ENCODE data around the gene GMPS. TPM values are rescaled to one million over a fixed set of nuclear protein-coding genes. Genes with fewer than 3 reads are reported as not detected.

Gene GMPS
- total and polyA plus RNA-seq, 2 of the 13 experiments (the other 11 are each of a cell fraction or from before 2014, with no cell fraction given): 29.6 to 85.5 TPM

DNA sequence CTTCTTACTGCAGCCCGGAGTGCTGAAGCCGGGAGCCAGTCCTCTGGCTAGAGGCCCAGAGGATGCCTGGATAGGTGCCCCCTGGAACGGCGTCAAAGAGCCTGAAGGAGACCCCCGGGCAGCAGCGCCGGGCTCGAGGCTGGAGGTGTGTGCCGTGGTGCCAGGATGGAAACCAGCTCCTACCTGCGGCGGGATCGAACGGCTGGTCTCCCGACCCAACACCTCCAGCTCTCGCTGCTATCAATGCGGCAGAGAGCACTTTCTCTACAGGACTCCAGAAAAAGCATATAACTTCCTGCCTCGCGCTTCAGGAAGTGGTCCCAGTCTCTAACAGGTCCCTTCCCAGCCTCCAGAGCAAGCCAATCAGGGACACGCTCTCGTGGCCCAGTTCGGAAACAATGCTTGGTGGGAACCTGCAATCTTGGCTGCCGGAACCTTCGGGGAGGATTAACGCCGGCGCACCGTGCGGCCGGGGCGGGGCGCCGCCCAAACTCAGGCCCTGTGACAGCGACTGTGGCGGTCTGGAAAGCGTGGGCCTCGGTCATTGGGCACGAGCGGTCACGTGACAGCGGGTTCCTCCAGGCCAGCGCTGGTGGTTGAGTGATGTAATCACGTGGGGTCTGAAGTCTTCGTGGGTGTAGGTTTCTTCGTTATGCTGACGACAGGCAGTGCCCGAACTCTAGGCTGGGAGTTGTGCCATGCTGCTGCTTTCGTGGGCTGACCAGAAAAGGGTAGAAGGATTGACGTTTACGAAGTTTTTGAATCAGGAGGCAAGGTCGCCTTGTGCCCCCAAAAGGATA lies 16.1 kb upstream of the GMPS start, which contains the start of gene SLC33A1 (continued):
- TF ChIP-seq, protein P1, sequence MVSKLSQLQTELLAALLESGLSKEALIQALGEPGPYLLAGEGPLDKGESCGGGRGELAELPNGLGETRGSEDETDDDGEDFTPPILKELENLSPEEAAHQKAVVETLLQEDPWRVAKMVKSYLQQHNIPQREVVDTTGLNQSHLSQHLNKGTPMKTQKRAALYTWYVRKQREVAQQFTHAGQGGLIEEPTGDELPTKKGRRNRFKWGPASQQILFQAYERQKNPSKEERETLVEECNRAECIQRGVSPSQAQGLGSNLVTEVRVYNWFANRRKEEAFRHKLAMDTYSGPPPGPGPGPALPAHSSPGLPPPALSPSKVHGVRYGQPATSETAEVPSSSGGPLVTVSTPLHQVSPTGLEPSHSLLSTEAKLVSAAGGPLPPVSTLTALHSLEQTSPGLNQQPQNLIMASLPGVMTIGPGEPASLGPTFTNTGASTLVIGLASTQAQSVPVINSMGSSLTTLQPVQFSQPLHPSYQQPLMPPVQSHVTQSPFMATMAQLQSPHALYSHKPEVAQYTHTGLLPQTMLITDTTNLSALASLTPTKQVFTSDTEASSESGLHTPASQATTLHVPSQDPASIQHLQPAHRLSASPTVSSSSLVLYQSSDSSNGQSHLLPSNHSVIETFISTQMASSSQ (IDR thresholded peaks at IDR 0.05; ENCODE audit: low read depth): 0 out of 2 replicates have a peak, but pooled peaks have one; percentile 35
- TF ChIP-seq, protein P1 (CRISPR knock-in tag; IDR thresholded peaks at IDR 0.05; ENCODE audit: borderline replicate concordance): peak; percentile 82
- peak; percentile 99 for TF ChIP-seq YEATS2 (CRISPR knock-in tag; IDR thresholded peaks at IDR 0.05; ENCODE audit: borderline replicate concordance)
- peak; percentile 66 for TF ChIP-seq RARA (CRISPR knock-in tag; IDR thresholded peaks at IDR 0.05)
- TF ChIP-seq PHF20 (CRISPR knock-in tag; IDR thresholded peaks at IDR 0.05): peak; percentile 98
- TF ChIP-seq ZNF615 (CRISPR knock-in tag; IDR thresholded peaks at IDR 0.05; ENCODE audit: borderline replicate concordance): no peak; the same call in 1 of the 2 replicates
- no peak for TF ChIP-seq ZNF337 (CRISPR knock-in tag; IDR thresholded peaks at IDR 0.05; ENCODE audit: borderline replicate concordance, low read depth)
- peak; percentile 94 for TF ChIP-seq ZNF605 (CRISPR knock-in tag; IDR thresholded peaks at IDR 0.05)
- TF ChIP-seq CCAR2 (optimal IDR thresholded peaks at IDR 0.05; ENCODE audit: low read depth, low read length): peak; percentile 96
- peak; percentile 92 for TF ChIP-seq KAT7 (CRISPR knock-in tag; IDR thresholded peaks at IDR 0.05; ENCODE audit: borderline replicate concordance)
- TF ChIP-seq ZFP36 (IDR thresholded peaks at IDR 0.05; ENCODE audit: borderline replicate concordance, low read depth, low read length, partially characterized antibody): no peak
- no peak for TF ChIP-seq U2AF2 (IDR thresholded peaks at IDR 0.05; ENCODE audit: low read depth, low read length)
- peak; percentile 35; the same call in 1 of the 2 replicates for TF ChIP-seq ZNF569 (CRISPR knock-in tag; IDR thresholded peaks at IDR 0.05; ENCODE audit: borderline replicate concordance)
- TF ChIP-seq, protein P2, sequence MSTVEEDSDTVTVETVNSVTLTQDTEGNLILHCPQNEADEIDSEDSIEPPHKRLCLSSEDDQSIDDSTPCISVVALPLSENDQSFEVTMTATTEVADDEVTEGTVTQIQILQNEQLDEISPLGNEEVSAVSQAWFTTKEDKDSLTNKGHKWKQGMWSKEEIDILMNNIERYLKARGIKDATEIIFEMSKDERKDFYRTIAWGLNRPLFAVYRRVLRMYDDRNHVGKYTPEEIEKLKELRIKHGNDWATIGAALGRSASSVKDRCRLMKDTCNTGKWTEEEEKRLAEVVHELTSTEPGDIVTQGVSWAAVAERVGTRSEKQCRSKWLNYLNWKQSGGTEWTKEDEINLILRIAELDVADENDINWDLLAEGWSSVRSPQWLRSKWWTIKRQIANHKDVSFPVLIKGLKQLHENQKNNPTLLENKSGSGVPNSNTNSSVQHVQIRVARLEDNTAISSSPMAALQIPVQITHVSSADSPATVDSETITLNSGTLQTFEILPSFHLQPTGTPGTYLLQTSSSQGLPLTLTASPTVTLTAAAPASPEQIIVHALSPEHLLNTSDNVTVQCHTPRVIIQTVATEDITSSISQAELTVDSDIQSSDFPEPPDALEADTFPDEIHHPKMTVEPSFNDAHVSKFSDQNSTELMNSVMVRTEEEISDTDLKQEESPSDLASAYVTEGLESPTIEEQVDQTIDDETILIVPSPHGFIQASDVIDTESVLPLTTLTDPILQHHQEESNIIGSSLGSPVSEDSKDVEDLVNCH (CRISPR knock-in tag; IDR thresholded peaks at IDR 0.05): 0 out of 2 replicates have a peak, but pooled peaks have one; percentile 56
- no peak; the same call in 1 of the 2 replicates for TF ChIP-seq ZNF446 (CRISPR knock-in tag; IDR thresholded peaks at IDR 0.05)
- TF ChIP-seq MAZ (IDR thresholded peaks at IDR 0.05; ENCODE audit: borderline replicate concordance, low read depth, low read length): peak; percentile 86
- TF ChIP-seq MAZ (CRISPR knock-in tag; IDR thresholded peaks at IDR 0.05; ENCODE audit: low read depth): peak; percentile 88
- TF ChIP-seq JUN (CRISPR knock-in tag; IDR thresholded peaks at IDR 0.05): peak; percentile 93
- peak; percentile 33; the same call in 1 of the 2 replicates for TF ChIP-seq RAD21 (CRISPR knock-in tag; IDR thresholded peaks at IDR 0.05)
- peak; percentile 65; the same call in 1 of the 2 replicates for TF ChIP-seq NFIC (IDR thresholded peaks at IDR 0.05; ENCODE audit: low read length)
- TF ChIP-seq, protein P3, sequence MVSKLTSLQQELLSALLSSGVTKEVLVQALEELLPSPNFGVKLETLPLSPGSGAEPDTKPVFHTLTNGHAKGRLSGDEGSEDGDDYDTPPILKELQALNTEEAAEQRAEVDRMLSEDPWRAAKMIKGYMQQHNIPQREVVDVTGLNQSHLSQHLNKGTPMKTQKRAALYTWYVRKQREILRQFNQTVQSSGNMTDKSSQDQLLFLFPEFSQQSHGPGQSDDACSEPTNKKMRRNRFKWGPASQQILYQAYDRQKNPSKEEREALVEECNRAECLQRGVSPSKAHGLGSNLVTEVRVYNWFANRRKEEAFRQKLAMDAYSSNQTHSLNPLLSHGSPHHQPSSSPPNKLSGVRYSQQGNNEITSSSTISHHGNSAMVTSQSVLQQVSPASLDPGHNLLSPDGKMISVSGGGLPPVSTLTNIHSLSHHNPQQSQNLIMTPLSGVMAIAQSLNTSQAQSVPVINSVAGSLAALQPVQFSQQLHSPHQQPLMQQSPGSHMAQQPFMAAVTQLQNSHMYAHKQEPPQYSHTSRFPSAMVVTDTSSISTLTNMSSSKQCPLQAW (CRISPR knock-in tag; IDR thresholded peaks at IDR 0.05): peak; percentile 97
